Mesenchymal stem cell (in vitro differentiated cells and primary cell): ENCODE measurements around the gene MCOLN1.
"Not testable (repeated sequence)": the region's sequence is repeated elsewhere in the genome, so short reads cannot be mapped to it uniquely, and the experiment has no call there.

ENCODE experiments used
- DNase-seq: peaks from one replicate; pipeline ENCODE4 v3.0.0-alpha.2; 2013
- H2AFZ ChIP-seq: one replicate; pipeline ENCODE4 v1.6.1; 2013; ENCODE audit warnings: low read depth, mild to moderate bottlenecking, control low read depth, inconsistent platforms, low read length, moderate library complexity
- H2AK5ac ChIP-seq: 2 replicates; pipeline ENCODE4 v1.6.1; 2013; ENCODE audit warnings: low read length, moderate library complexity, mild to moderate bottlenecking, inconsistent platforms; ENCODE audit not compliant: severe bottlenecking
- H2BK120ac ChIP-seq: one replicate; pipeline ENCODE4 v1.6.1; 2013; ENCODE audit warnings: low read depth, mild to moderate bottlenecking, inconsistent platforms, low read length, moderate library complexity
- H2BK12ac ChIP-seq, 2 experiments: one replicate each; pipeline ENCODE4 v1.6.1; 2013; ENCODE audit warnings: inconsistent platforms in 2 of 2, low read length in 2 of 2, mild to moderate bottlenecking in 2 of 2, moderate library complexity in 2 of 2, control low read depth in 1 of 2
- H2BK15ac ChIP-seq: one replicate; pipeline ENCODE4 v1.6.1; 2013; ENCODE audit warnings: mild to moderate bottlenecking, low read depth, inconsistent platforms; ENCODE audit not compliant: poor library complexity, severe bottlenecking
- H2BK5ac ChIP-seq: 2 replicates; pipeline ENCODE4 v1.6.1; 2013; ENCODE audit warnings: low read depth, mild to moderate bottlenecking, low read length, control low read depth, inconsistent platforms; ENCODE audit not compliant: poor library complexity, severe bottlenecking
- H3K14ac ChIP-seq, 2 experiments: one replicate each; pipeline ENCODE4 v1.6.1; 2013; ENCODE audit warnings: inconsistent platforms in 2 of 2, low read length in 2 of 2, control low read depth in 1 of 2, mild to moderate bottlenecking in 1 of 2, moderate library complexity in 1 of 2
- H3K18ac ChIP-seq, 2 experiments: one replicate each; pipeline ENCODE4 v1.6.1; 2013; ENCODE audit warnings: inconsistent platforms in 2 of 2, low read length in 2 of 2, control low read depth in 1 of 2, low read depth in 1 of 2, mild to moderate bottlenecking in 1 of 2
- H3K23ac ChIP-seq, 2 experiments: one replicate each; pipeline ENCODE4 v1.6.1; 2013; ENCODE audit warnings: inconsistent platforms in 2 of 2, low read length in 2 of 2, mild to moderate bottlenecking in 2 of 2, moderate library complexity in 2 of 2, control low read depth in 1 of 2
- H3K27ac ChIP-seq: 2 replicates; pipeline ENCODE4 v1.5.1; 2013; ENCODE audit warnings: mild to moderate bottlenecking, moderate library complexity, low read length, control low read depth, inconsistent platforms; ENCODE audit not compliant: poor library complexity, severe bottlenecking
- H3K27me3 ChIP-seq, 2 experiments: 2 replicates each; pipeline versions ENCODE4 v1.6.1 to v1.7.0; 2013; ENCODE audit warnings: low read length in 2 of 2, mild to moderate bottlenecking in 2 of 2, moderate library complexity in 2 of 2, control low read depth in 1 of 2, inconsistent platforms in 1 of 2; ENCODE audit not compliant: control insufficient read depth in 1 of 2, insufficient read depth in 1 of 2
- H3K36me3 ChIP-seq, 2 experiments: 2 replicates each; pipeline versions ENCODE4 v1.6.1 to v1.7.0; 2013; ENCODE audit warnings: low read length in 2 of 2, control low read depth in 1 of 2, inconsistent platforms in 1 of 2, low read depth in 1 of 2, mild to moderate bottlenecking in 1 of 2; ENCODE audit not compliant: insufficient read depth in 2 of 2, control insufficient read depth in 1 of 2
- H3K4ac ChIP-seq, 2 experiments: one replicate each; pipeline ENCODE4 v1.6.1; 2013; ENCODE audit warnings: inconsistent platforms in 2 of 2, low read length in 2 of 2, mild to moderate bottlenecking in 2 of 2, moderate library complexity in 2 of 2, control low read depth in 1 of 2, low read depth in 1 of 2
- H3K4me1 ChIP-seq: 2 replicates; pipeline ENCODE4 v1.6.1; 2013; ENCODE audit warnings: low read depth, low read length, control low read depth; ENCODE audit not compliant: control insufficient read depth, insufficient read depth
- H3K4me2 ChIP-seq: 2 replicates; pipeline ENCODE4 v1.6.1; 2013; ENCODE audit warnings: low read length, mild to moderate bottlenecking, inconsistent platforms; ENCODE audit not compliant: poor library complexity, severe bottlenecking
- H3K4me3 ChIP-seq, 2 experiments: 2 replicates each; pipeline versions ENCODE4 v1.5.1 to v1.7.0; 2013; ENCODE audit warnings: low read length in 2 of 2, mild to moderate bottlenecking in 2 of 2, control low read depth in 1 of 2, low read depth in 1 of 2; ENCODE audit not compliant: insufficient read depth in 1 of 2
- H3K79me1 ChIP-seq: replicated peaks from 2 replicates; pipeline ENCODE4 v1.6.1; 2013; ENCODE audit warnings: mild to moderate bottlenecking, control low read depth, low read length, inconsistent platforms; ENCODE audit not compliant: poor library complexity, severe bottlenecking
- H3K9ac ChIP-seq: 2 replicates; pipeline ENCODE4 v1.7.0; 2013; ENCODE audit warnings: mild to moderate bottlenecking, low read length, moderate library complexity
- H3K9me3 ChIP-seq: 2 replicates; pipeline ENCODE4 v1.7.0; 2013; ENCODE audit warnings: mild to moderate bottlenecking, low read length; ENCODE audit not compliant: control insufficient read depth
- H4K8ac ChIP-seq: one replicate; pipeline ENCODE4 v1.6.1; 2013; ENCODE audit warnings: inconsistent platforms, mild to moderate bottlenecking, low read length, moderate library complexity
- H4K91ac ChIP-seq: one replicate; pipeline ENCODE4 v1.6.1; 2013; ENCODE audit warnings: mild to moderate bottlenecking, low read length, inconsistent platforms
- WGBS: methylation state at CpG from one replicate; pipeline ENCODE4 v1.1.7; 2013; ENCODE audit warnings: mixed read lengths; 5-methylcytosine and 5-hydroxymethylcytosine counted together

MCOLN1 gene

DNA sequence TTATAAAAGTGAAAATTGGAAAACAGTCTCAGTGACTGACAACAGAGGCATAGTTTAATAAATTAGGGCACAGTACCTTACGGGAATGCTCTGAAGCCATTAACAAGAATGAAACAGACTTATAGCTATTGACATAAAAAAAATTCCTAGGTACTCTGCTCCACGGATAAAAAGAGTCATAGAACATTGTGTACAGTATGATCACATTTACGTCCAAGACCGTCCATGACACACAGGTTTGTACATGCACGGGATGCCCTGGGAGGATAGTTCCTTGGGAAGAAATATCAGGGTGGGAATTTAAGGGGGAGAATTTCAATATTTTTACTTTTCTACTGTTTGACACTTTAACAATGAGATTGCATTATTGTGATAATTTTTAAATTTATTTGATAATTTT lies 48.3 kb downstream of the MCOLN1 start:
- H3K36me3 ChIP-seq, result no peaks in the 10 kb centered on the region
- H4K8ac ChIP-seq, result no peak overlapping the region
- H4K91ac ChIP-seq, result no peak overlapping the region

DNA sequence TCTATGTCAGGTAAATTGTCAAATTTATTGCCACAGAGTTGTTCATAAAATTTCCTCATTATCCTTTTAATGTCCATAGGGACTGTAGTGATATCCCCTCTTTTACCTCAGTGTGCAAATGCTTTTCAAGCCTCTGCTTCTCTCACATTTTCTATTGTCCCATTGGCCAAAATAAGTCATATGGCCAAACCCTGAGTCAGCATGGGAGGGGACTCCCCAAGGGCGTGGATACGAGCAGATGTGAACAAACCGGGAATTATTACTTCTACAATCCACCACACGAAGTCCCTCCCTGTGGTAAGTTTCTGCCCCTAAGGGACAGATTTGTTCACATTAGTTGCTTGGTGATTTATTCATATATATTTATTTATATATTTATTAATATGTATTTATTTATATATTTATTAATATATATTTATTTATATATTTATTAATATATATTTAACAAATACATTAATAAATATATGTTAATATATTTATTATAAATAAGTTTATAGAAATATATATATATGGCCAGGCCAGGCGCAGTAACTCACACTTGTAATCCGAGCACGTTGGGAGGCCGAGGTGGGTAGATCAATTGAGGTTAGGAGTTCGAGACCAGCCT lies 53.1 kb downstream of the MCOLN1 start:
- H4K91ac ChIP-seq, result no peak overlapping the region
- no peak for DNase-seq
- H4K8ac ChIP-seq, result no peak overlapping the region
- H2AK5ac ChIP-seq, result no peak overlapping the region
- no peak overlapping the region for H2BK12ac ChIP-seq
- no peak overlapping the region for H2BK15ac ChIP-seq
- no peak overlapping the region for H3K9ac ChIP-seq
- H2BK120ac ChIP-seq, result no peak overlapping the region
- no peak overlapping the region for H3K4me3 ChIP-seq
- WGBS, result 85% methylated on average over 5 of the region's 9 CpGs
- H3K79me1 ChIP-seq, result no peaks in the 10 kb centered on the region
- H3K18ac ChIP-seq, result no peak overlapping the region
- no peaks in the 10 kb centered on the region for H3K36me3 ChIP-seq
- no peak overlapping the region for H3K4me2 ChIP-seq
- no peak overlapping the region for H3K14ac ChIP-seq
- no peak overlapping the region for H3K27ac ChIP-seq
- no peak overlapping the region for H3K23ac ChIP-seq
- H3K27me3 ChIP-seq, result peaks cover 15 to 17% of the 10 kb centered on the region in 2 experiments
- H3K9me3 ChIP-seq, result no peaks in the 10 kb centered on the region
- no peaks in the 10 kb centered on the region for H3K4me1 ChIP-seq
- H3K4ac ChIP-seq, result no peak overlapping the region
- no peak overlapping the region for H2AFZ ChIP-seq
- H2BK5ac ChIP-seq, result no peak overlapping the region

More for the DNA sequence above, 48.3 kb downstream of the MCOLN1 start:
- H3K18ac ChIP-seq, result no peak overlapping the region
- no peaks in the 10 kb centered on the region for H3K9me3 ChIP-seq
- no peak overlapping the region for H2AFZ ChIP-seq
- H3K27me3 ChIP-seq, result no peaks in the 10 kb centered on the region
- H2AK5ac ChIP-seq, result no peak overlapping the region
- no peak overlapping the region for H3K14ac ChIP-seq
- WGBS, result 94% methylated on average over 5 of the region's 5 CpGs
- no peak overlapping the region for H2BK15ac ChIP-seq
- no peak overlapping the region for H3K9ac ChIP-seq
- H3K4me1 ChIP-seq, result no peaks in the 10 kb centered on the region
- H3K79me1 ChIP-seq, result no peaks in the 10 kb centered on the region
- H2BK120ac ChIP-seq, result no peak overlapping the region
- H3K23ac ChIP-seq, result no peak overlapping the region
- no peak overlapping the region for H3K4me2 ChIP-seq
- DNase-seq, result no peak
- no peak overlapping the region for H2BK5ac ChIP-seq
- H3K4ac ChIP-seq, result no peak overlapping the region
- H3K27ac ChIP-seq, result no peak overlapping the region
- H3K4me3 ChIP-seq, result no peak overlapping the region
- no peak overlapping the region for H2BK12ac ChIP-seq

DNA sequence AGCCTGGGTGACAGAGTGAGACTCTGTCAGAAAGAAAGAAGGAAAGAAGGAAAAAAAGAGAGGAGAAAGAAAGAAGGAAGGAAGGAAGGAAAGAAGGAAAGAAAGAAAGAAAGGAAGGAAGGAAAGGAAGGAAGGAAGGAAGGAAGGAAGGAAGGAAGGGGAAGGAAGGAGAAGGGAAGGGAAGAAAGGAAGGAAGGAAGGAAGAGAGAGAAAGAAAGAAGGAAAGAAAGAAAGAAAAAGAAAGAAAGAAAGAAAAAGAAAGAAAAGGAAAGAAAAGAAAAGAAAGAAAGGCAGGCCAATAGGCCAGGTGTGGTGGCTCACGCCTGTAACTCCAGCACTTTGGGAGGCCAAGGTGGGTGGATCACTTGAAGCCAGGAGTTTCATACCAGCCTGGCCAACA lies 55.0 kb downstream of the MCOLN1 start:
- peaks cover 17 to 18% of the 10 kb centered on the region in 2 experiments for H3K27me3 ChIP-seq

DNA sequence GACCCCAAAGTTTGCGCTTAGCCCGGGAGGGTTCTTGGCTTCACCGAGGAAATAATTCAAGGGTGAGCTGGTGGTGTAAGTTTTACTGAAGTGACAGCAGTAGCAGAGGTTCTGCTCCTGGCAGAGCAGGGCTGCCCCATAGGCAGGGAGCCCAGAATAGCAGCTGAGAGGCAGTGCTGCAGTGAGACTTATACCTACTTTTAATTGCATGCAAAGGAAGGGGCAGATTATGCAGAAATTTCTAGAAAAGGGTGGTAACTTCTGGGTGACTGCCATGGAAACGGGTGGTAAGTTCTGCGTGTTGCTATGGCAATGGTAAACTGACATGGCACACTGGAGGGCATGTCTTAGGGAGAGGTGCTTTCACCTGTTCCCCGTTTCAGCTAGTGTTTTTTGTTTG lies 55.7 kb downstream of the MCOLN1 start:
- no peak overlapping the region for H3K4ac ChIP-seq
- no peak overlapping the region for H2BK12ac ChIP-seq
- H3K9ac ChIP-seq, result no peak overlapping the region
- no peak overlapping the region for H3K4me2 ChIP-seq
- H2BK120ac ChIP-seq, result no peak overlapping the region
- no peak overlapping the region for H4K91ac ChIP-seq
- H3K4me3 ChIP-seq, result no peak overlapping the region
- WGBS, result 79% methylated on average over 5 of the region's 6 CpGs
- H2BK15ac ChIP-seq, result no peak overlapping the region
- no peak overlapping the region for H3K18ac ChIP-seq
- no peaks in the 10 kb centered on the region for H3K9me3 ChIP-seq
- no peaks in the 10 kb centered on the region for H3K36me3 ChIP-seq
- H2AK5ac ChIP-seq, result no peak overlapping the region
- H3K4me1 ChIP-seq, result no peaks in the 10 kb centered on the region
- H2AFZ ChIP-seq, result no peak overlapping the region
- H3K23ac ChIP-seq, result no peak overlapping the region
- H2BK5ac ChIP-seq, result no peak overlapping the region
- DNase-seq, result no peak
- H3K79me1 ChIP-seq, result no peaks in the 10 kb centered on the region
- H3K14ac ChIP-seq, result no peak overlapping the region
- H4K8ac ChIP-seq, result no peak overlapping the region
- H3K27ac ChIP-seq, result no peak overlapping the region
- H3K27me3 ChIP-seq, result peaks cover 19 to 21% of the 10 kb centered on the region in 2 experiments

More for the DNA sequence above, 55.0 kb downstream of the MCOLN1 start:
- not testable (repeated sequence) for H3K9ac ChIP-seq, H3K4ac ChIP-seq, H2BK120ac ChIP-seq, H2BK5ac ChIP-seq, H2BK12ac ChIP-seq, H3K36me3 ChIP-seq, H3K79me1 ChIP-seq, H3K4me2 ChIP-seq, H3K4me1 ChIP-seq, H3K27ac ChIP-seq, H2AFZ ChIP-seq, H3K9me3 ChIP-seq, H3K23ac ChIP-seq, H2BK15ac ChIP-seq, H3K4me3 ChIP-seq, H2AK5ac ChIP-seq, H3K18ac ChIP-seq, H3K14ac ChIP-seq, H4K8ac ChIP-seq, DNase-seq, H4K91ac ChIP-seq
- WGBS, result 89% methylated on average over 1 of the region's 1 CpG
